B cell (primary cell): ENCODE results near the gene DENND4B. TPM values are rescaled to one million over a fixed set of nuclear protein-coding genes. Genes with fewer than 3 reads are reported as not detected.
A peak's percentile ranks its signal among the peaks of the same experiment; 100 is the strongest.

ENCODE experiments used
- ATAC-seq: fragments of 200-7000 bp; cut with Tn5 transposase; one replicate; pipeline ENCODE4 v1.10.0; 2021; ENCODE audit warnings: low read depth, mild to moderate bottlenecking, moderate number of reproducible peaks, moderate library complexity
- CTCF ChIA-PET: fragments of 350-600 bp; sonication (Branson Sonifier 250); formaldehyde crosslinking; loops from one replicate; lab custom pipeline; 2021; ENCODE audit warnings: antibody characterized with exemption, inconsistent platforms; lab: Charles Lee
- POLR2A ChIA-PET: fragments of 350-600 bp; sonication (Branson Sonifier 250); formaldehyde crosslinking; loops from one replicate; lab custom pipeline; 2021; ENCODE audit warnings: antibody characterized with exemption; lab: Charles Lee
- DNase-seq: peaks from one replicate; pipeline ENCODE4 v3.0.0; 2013
- H2AFZ ChIP-seq: 2 replicates; pipeline ENCODE4 v1.6.1; 2012; ENCODE audit warnings: mild to moderate bottlenecking, low read depth, low read length; ENCODE audit not compliant: insufficient read depth, poor library complexity, severe bottlenecking
- H3K27ac ChIP-seq, 2 donors: 1 replicate in 1 of 2; 2 replicates in 1 of 2; pipeline ENCODE4 v1.5.1; 2012 to 2013; ENCODE audit warnings: low read length in 2 of 2, mild to moderate bottlenecking in 2 of 2, moderate library complexity in 1 of 2
- H3K27me3 ChIP-seq, 4 experiments: fragments of 200-600 bp in 1 of 4; sonication (generic) in 1 of 4; replicated peaks in 1 of 4; 1 replicate in 2 of 4; 2 replicates in 2 of 4; pipeline versions ENCODE4 v1.6.1 to v1.7.0; 2013 to 2016; ENCODE audit warnings: low read length in 3 of 4, mild to moderate bottlenecking in 2 of 4, mixed read lengths in 1 of 4, moderate library complexity in 1 of 4; ENCODE audit not compliant: insufficient read depth in 4 of 4, control insufficient read depth in 3 of 4; ENCODE audit errors: control extremely low read depth in 1 of 4
- H3K36me3 ChIP-seq, 2 experiments: replicated peaks in 1 of 2; 1 replicate in 1 of 2; 2 replicates in 1 of 2; pipeline versions ENCODE4 v1.6.1 to v1.7.1; 2013; ENCODE audit warnings: low read length in 1 of 2; ENCODE audit not compliant: insufficient read depth in 2 of 2, control insufficient read depth in 1 of 2; ENCODE audit errors: control extremely low read depth in 1 of 2, extremely low read depth in 1 of 2
- H3K4me1 ChIP-seq, 2 donors: fragments of 200-600 bp in 1 of 2; sonication (generic) in 1 of 2; 1 replicate in 1 of 2; 2 replicates in 1 of 2; pipeline versions ENCODE4 v1.5.1 to v1.6.1; 2013 to 2017; ENCODE audit warnings: low read length in 2 of 2; ENCODE audit not compliant: control insufficient read depth in 2 of 2, insufficient read depth in 2 of 2
- H3K4me2 ChIP-seq: replicated peaks from 2 replicates; pipeline ENCODE3; 2012; ENCODE audit warnings: mild to moderate bottlenecking, low read depth, low read length; ENCODE audit not compliant: poor library complexity, severe bottlenecking
- H3K4me3 ChIP-seq, 5 experiments: fragments of 200-600 bp in 1 of 5; sonication (generic) in 1 of 5; 1 replicate in 3 of 5; 2 replicates in 2 of 5; pipeline versions ENCODE4 v1.5.1 to v1.7.0; 2011 to 2016; ENCODE audit warnings: low read length in 4 of 5, mild to moderate bottlenecking in 4 of 5, low read depth in 2 of 5, control low read depth in 1 of 5, moderate library complexity in 1 of 5; ENCODE audit not compliant: insufficient read depth in 1 of 5; ENCODE audit errors: control extremely low read depth in 1 of 5, extremely low read depth in 1 of 5
- H3K79me2 ChIP-seq: fragments of 200-600 bp; sonication (generic); one replicate; pipeline ENCODE4 v1.6.0; 2016; ENCODE audit warnings: low read length; ENCODE audit not compliant: control insufficient read depth, insufficient read depth
- H3K9ac ChIP-seq: fragments of 200-600 bp; sonication (generic); 2 replicates; pipeline ENCODE4 v1.6.1; 2017; ENCODE audit warnings: mild to moderate bottlenecking, low read length, moderate library complexity
- H3K9me3 ChIP-seq, 3 donors: one replicate each; pipeline versions ENCODE4 v1.6.1 to v1.7.1; 2013; ENCODE audit warnings: low read length in 2 of 3; ENCODE audit not compliant: control insufficient read depth in 2 of 3, insufficient read depth in 1 of 3; ENCODE audit errors: control extremely low read depth in 1 of 3
- H4K20me1 ChIP-seq: 2 replicates; pipeline ENCODE4 v1.6.0; 2012; ENCODE audit warnings: mild to moderate bottlenecking, low read length; ENCODE audit not compliant: insufficient read depth, control insufficient read depth, poor library complexity, severe bottlenecking
- H3K27ac Mint-ChIP-seq: one replicate; pipeline ENCODE4 v1.8.0; 2021; ENCODE audit warnings: mixed read lengths
- H3K27me3 Mint-ChIP-seq: one replicate; pipeline ENCODE4 v1.8.0; 2021; ENCODE audit warnings: mixed read lengths
- H3K4me1 Mint-ChIP-seq: one replicate; pipeline ENCODE4 v1.8.0; 2021; ENCODE audit warnings: mixed read lengths
- H3K4me3 Mint-ChIP-seq: one replicate; pipeline ENCODE4 v1.8.0; 2021; ENCODE audit warnings: mixed read lengths
- H3K9me3 Mint-ChIP-seq: one replicate; pipeline ENCODE4 v1.8.0; 2022; ENCODE audit warnings: mixed read lengths; ENCODE audit not compliant: insufficient read depth
- CTCF ChIP-seq: fragments of 200-600 bp; IDR thresholded peaks from one replicate; pipeline ENCODE4 v1.8.0; 2022; ENCODE audit warnings: antibody characterized with exemption, mild to moderate bottlenecking
- EZH2 ChIP-seq: IDR thresholded peaks from 2 replicates; pipeline ENCODE4 v1.6.1; 2012; ENCODE audit warnings: borderline replicate concordance, low read depth, mild to moderate bottlenecking, moderate library complexity, low read length; ENCODE audit not compliant: insufficient read depth, poor library complexity, severe bottlenecking
- WGBS: methylation state at CpG from one replicate; pipeline ENCODE4 v1.1.5; 2013; ENCODE audit warnings: missing lambda C conversion rate; ENCODE audit not compliant: insufficient coverage; 5-methylcytosine and 5-hydroxymethylcytosine counted together
- intact Hi-C: fragments of 100-400 bp; cut with micrococcal nuclease; formaldehyde crosslinking; loops from one replicate; pipeline ENCODE4 v1.10.0; 2022
- polyA plus RNA-seq: library from polyadenylated mRNA; depleted of rRNA; stranded (reverse); fragments of >200 nt; gene quantifications from 2 replicates; pipeline ENCODE4 v1.2.3, GENCODE V29; 2012
- total RNA-seq, 2 donors: library from RNA; stranded (reverse); fragments of 120-200 nt in 1 of 2; gene quantifications; 1 replicate in 1 of 2; 2 replicates in 1 of 2; pipeline versions ENCODE4 v1.2.3 to v1.2.4, GENCODE V29; 2013 to 2022

The DENND4B gene
- total and polyA plus RNA-seq, 2 donors (not counting 1 experiment from before 2014, with no cell fraction given), result 275 to 389 TPM

- Histone ChIP-seq H3K4me3 (peak overlapping the region; percentile 84 to 100 (median 94)), H3K27ac (peak overlapping the region; percentile 93 to 96), H3K4me2 (peak overlapping the region; percentile 77), H3K9ac (peak overlapping the region; percentile 92), H3K79me2 (peaks cover 29% of the 10 kb centered on the region), H3K4me1 (peaks cover 33 to 45% of the 10 kb centered on the region in 2 donors), H3K36me3 (peaks cover 12 to 35% of the 10 kb centered on the region in 2 experiments), H2AFZ (peak overlapping the region; percentile 62), H4K20me1 (no peaks in the 10 kb centered on the region), H3K27me3 (no peaks in the 10 kb centered on the region), H3K9me3 (no peaks in the 10 kb centered on the region)
- ChIA-PET POLR2A (interaction anchor here (0.5 to 3.4 kb wide), 21 partner anchors 13 to 756 kb away, joined by 3 to 38 read pairs (median 8); partner anchors contain the start of genes CHTOP, CREB3L4, CRTC2 and DENND4B), CTCF (interaction anchor here (1.2 to 2.3 kb wide), 5 partner anchors 13 to 201 kb away, joined by 3 to 9 read pairs (median 7); partner anchors contain the start of genes DENND4B and JTB)
- Mint-ChIP-seq H3K27ac (peak overlapping the region; percentile 99), H3K4me1 (peaks cover 36% of the 10 kb centered on the region), H3K27me3 (no peaks in the 10 kb centered on the region), H3K9me3 (no peaks in the 10 kb centered on the region), H3K4me3 (peak overlapping the region; percentile 97)
- WGBS, result no CpG with 5 or more reads among the region's 9 CpGs
- ATAC-seq, result no peak
- intact Hi-C loops, result loop anchor here (5.0 kb wide), 2 partner anchors 264 to 334 kb away; partner anchors contain the start of genes INTS3 and SNAPIN
- TF ChIP-seq EZH2 (no peak), CTCF (no peak)
- DNase-seq, result no peak
Measured at GRCh38 chr1:153991151-153991630, 44.7 kb upstream of the DENND4B start.
